Ovary (tissue), 3 donors: ENCODE results near the gene EBNA1BP2.
"Not testable (repeated sequence)": the region's sequence is repeated elsewhere in the genome, so short reads cannot be mapped to it uniquely, and the experiment has no call there.

ENCODE experiments used
- CTCF ChIP-seq, 3 donors: fragments of 450-650 bp in 2 of 3; fragments of 200-600 bp in 1 of 3; IDR thresholded peaks; one replicate each; pipeline versions ENCODE4 v1.5.1 to v1.8.0; 2016 to 2022; ENCODE audit warnings: antibody characterized with exemption in 3 of 3, mild to moderate bottlenecking in 1 of 3
- EP300 ChIP-seq: sonication (generic); formaldehyde crosslinking; IDR thresholded peaks from one replicate; pipeline ENCODE4 v1.6.1; 2017; ENCODE audit warnings: antibody characterized with exemption
- POLR2A ChIP-seq: fragments of 450-650 bp; IDR thresholded peaks from one replicate; pipeline ENCODE4 v1.6.1; 2017; ENCODE audit warnings: antibody characterized with exemption, mild to moderate bottlenecking, moderate library complexity
- donor health status: DM: no; HTN: no; CAD: no.

GRCh38 chr1:43119928-43120586 lies 52.0 kb downstream of the EBNA1BP2 start:
- not testable (repeated sequence) for TF ChIP-seq CTCF (IDR thresholded peaks at IDR 0.05); POLR2A; EP300
